Epithelial cell of proximal tubule (primary cell): ENCODE measurements around the gene HSPA12A. TPM values are rescaled to one million over a fixed set of nuclear protein-coding genes. Genes with fewer than 3 reads are reported as not detected.
A peak's percentile ranks its signal among the peaks of the same experiment; 100 is the strongest.

ENCODE experiments used
- DNase-seq: peaks from one replicate; pipeline ENCODE4 v3.0.0-alpha.2; 2011; ENCODE audit warnings: low read depth
- H3K4me3 ChIP-seq: 2 replicates; pipeline ENCODE4 v1.5.1; 2011; ENCODE audit warnings: low read depth, mild to moderate bottlenecking, low read length
- CTCF ChIP-seq: conservative IDR thresholded peaks from 2 replicates; pipeline ENCODE4 v1.5.1; 2012; ENCODE audit warnings: low read depth, mild to moderate bottlenecking, low read length
- total RNA-seq: library from RNA; depleted of rRNA; stranded (reverse); fragments of >200 nt; gene quantifications from 2 replicates; pipeline ENCODE4 v1.2.3, GENCODE V29; 2015

HSPA12A gene
- total RNA-seq, 1 donor from 2014 or later: 13.0 TPM

- H3K4me3 ChIP-seq: no peak overlapping the region
- TF ChIP-seq CTCF: no peak
- DNase-seq: no peak
These were observed 27.9 kb upstream of the HSPA12A start for GRCh38 chr10:116770281-116770680.

DNA sequence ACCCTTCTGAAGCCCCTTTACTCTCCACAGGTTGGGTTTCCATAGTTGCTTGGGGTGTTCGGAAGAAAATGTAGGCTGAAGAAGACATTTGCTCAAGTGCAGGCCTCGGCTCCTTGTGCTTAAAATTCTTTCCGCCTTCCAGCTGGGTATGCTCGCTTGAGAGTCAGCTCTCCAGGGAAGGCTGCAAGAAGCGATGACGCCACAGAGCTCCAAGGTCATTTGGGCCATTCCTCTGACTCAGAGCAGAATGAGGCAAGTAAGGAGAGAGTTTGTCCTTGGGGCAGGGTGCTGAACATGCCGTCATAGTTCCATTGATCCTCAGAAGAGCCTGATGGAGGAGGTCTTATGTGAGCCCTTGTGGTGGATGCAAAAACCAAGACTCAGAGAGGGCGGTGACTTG lies 27.4 kb upstream of the HSPA12A start:
- H3K4me3 ChIP-seq: no peak overlapping the region
- TF ChIP-seq CTCF: no peak
- DNase-seq: no peak

DNA sequence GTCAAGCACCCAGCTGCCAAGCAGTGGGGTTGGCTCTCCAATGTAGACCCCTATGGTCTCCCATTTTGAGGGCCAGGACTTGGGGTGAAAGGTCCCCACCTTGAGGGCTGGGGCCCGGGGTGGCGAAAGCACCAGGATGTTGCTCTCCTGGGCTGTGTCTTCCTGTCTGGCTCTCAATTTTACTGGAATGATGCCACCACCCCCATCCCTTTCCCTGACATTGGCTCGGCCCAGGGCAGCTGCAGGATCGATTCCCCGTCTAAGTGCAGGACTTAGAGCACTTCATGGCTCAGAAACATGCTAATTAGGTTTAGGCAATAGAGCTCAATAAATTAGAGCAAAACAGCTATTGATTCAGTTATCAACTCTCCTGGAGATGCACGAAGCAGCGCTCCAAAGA lies 27.0 kb upstream of the HSPA12A start:
- DNase-seq: no peak
- H3K4me3 ChIP-seq: no peak overlapping the region
- no peak for TF ChIP-seq CTCF

DNA sequence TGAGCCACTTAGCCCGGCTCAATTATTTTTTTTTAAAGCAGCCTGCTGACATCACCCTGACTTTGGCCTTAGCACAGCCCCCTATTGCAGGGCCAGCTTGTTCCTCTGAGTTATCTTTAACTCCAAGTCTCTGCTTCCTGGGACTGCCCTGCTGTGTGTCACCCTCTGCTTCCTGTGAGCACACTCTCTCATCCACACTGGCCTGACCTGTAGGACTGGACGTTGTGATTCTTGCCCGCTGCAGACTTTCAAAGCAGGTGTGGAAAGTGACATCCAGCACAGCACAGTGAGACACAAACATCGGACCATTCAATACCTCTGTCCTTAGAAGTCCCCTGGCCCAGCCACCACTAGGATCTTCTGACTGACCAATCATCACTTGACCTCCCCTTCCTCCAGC lies 26.4 kb upstream of the HSPA12A start:
- TF ChIP-seq CTCF: no peak
- no peak for DNase-seq
- H3K4me3 ChIP-seq: no peak overlapping the region

DNA sequence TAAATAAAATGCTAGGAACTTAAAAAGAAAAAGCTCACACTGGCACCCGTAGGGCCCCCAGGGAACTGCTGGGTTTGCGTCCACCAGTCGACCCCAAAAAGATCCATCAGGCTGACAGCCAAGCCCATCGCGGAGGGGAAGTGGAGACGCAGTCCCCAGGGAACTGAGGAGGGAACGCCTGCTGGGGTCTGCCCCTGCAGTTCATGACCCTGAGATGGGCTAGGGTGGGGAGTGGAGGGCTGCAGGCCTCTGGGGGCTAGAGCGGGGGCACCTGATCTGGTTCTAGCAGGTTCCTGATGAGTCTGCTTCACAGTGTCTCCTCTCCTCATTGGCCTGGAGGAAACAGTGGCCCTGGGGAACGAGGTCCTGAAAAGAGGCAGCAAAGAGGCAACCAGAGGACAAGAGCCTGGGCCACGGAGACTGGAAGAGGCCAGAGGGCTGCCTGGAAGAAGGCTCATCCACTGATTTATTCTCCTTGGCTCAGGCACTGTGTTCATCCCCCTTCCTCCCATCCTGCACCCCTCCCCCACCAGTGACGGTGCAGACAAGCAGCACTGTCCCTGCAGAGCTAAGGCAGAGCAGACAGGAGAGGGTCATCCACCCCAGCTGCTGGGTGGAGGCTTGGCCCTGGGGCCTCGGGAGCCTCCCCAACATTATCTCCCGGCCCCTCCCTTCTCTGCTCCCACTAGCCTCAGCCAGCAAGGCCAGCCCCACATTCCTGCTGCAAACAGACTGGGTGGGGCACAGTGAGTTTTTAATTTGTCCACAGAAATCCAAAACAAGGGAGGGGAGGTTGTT lies 24.7 kb upstream of the HSPA12A start:
- no peak overlapping the region for H3K4me3 ChIP-seq
- TF ChIP-seq CTCF: peak; percentile 56
- no peak for DNase-seq

DNA sequence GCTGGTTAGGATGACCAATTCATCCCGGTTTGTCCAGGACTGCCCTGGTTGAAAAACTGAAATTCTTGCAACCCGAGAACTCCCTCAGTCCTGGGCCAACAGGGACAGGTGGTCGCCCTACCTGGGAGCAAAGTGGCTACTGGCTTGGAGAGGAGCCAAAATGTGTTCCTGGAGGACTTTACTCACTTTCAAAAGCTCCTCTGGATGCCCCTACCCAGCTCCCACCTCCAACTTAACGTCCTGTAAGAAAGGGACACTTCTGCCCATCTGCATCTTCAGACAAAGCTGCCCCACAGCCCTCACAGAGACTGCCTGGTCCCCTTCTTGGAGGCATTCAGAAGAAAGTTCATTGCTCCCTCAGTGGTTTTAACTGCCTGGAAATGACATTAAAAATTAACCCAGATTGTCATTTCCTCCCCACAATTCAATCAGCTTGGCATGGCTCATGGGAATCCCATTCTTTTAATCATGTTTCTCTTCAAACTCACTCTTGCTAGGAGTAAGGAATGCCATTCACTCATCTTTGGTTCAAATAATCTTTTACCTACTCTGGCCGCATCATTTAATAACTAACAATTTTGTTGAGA lies 24.0 kb upstream of the HSPA12A start:
- no peak for TF ChIP-seq CTCF
- H3K4me3 ChIP-seq: peak overlapping the region; percentile 24
- peak; percentile 80 for DNase-seq
